NCI-H82 treated with DMSO at 0.1 percent for 48 hours (cell line): ENCODE data around the gene FUBP3.
"Not testable (repeated sequence)": the region's sequence is repeated elsewhere in the genome, so short reads cannot be mapped to it uniquely, and the experiment has no call there.

Experiments used
- DNase-seq: peaks from one replicate; lab custom pipeline; 2025; ENCODE audit not compliant: unreplicated experiment; lab: John Stamatoyannopoulos, UW

Gene FUBP3

DNA sequence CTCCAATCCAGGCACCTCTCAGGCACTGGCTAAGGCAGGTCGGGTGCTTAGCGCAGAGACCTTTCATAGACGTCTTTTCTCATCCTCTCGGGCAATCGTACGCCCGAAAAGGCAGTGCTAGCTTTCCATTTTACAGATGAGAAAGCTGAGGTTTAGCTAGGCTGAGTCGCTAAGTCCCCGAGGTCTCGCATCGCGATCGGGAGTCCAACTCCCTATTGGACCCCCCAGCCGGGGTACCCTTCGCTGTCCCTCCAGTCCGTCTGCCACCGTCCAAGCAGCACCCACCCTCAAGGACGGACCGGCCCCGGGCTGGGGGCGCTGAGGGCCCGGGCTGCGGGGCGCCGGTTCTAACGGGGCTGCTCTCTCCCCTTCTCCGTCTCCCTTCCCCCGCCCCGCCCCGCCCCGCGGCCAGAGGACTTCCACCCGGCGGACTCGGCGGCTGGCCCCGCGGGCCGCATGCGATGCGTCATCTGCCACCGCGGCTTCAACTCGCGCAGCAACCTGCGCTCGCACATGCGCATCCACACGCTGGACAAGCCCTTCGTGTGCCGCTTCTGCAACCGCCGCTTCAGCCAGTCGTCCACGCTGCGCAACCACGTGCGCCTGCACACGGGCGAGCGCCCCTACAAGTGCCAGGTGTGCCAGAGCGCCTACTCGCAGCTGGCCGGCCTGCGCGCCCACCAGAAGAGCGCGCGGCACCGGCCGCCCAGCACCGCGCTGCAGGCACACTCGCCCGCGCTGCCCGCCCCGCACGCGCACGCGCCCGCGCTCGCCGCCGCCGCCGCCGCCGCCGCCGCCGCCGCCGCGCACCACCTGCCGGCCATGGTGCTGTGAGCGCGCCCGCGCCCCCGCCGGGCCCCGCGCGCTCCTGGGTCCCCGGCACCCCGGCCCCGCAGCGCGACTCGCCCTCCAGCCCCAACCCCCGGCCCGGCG lies 101.7 kb downstream of the FUBP3 start:
- peak; percentile 30 for DNase-seq

DNA sequence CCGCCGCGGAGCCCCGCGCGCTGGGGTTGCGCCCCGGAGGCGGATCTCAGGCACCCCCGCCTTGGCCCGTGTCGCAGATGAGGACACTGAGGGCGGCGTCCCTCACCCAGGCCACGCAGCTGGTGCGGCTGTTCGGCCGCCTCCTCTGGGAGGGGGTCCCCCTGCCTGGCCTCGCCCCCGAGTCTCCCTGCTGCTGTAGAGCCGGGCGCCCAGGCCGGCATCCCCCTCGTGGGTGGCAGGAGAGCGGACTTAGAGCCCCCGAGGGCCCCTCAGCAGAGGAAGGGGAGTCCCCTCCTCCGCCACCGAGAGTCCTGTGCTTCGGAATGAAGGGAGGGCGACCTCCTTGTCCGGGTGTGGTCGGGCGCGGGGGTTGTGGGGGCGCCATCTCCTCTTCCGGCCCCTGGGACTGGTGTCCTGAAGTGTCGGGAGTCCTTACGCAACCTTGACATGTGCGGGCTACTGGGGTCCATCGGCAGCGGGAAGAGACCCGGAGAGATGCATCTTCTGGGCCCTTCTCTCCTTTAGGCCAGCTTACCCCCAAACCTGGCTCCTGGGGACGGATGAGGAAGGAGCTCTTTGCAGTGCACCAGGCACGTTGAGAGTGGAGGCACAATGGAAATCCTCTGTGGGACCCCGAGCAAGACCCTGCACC lies 102.5 kb downstream of the FUBP3 start:
- no peak for DNase-seq

GRCh38 chr9:130682421-130683121 lies 103.2 kb downstream of the FUBP3 start:
- peak; percentile 34 for DNase-seq

GRCh38 chr9:130685104-130685503 lies 105.7 kb downstream of the FUBP3 start:
- no peak for DNase-seq

DNA sequence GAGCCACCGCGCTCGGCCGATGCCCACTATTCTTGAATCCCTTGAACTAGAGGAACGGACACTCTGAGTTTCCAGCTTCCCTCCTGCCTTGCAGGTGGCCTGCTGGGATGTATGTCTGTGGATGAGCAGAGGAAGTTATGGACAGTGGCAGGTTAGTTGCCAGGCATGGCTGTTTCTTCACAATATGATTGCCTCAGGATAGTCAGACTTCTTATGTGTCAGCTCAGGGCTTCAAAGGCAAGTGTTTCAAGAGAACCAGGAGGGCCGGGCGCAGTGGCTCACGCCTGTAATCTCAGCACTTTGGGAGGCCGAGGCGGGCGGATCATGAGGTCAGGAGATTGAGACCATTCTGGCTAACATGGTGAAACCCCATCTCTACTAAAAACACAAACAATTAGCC lies 106.6 kb downstream of the FUBP3 start:
- DNase-seq = not testable (repeated sequence)

- no peak for DNase-seq
Measured at GRCh38 chr9:130687615-130688014, 108.2 kb downstream of the FUBP3 start.
